Progenitor cell of endocrine pancreas (in vitro differentiated cells): ENCODE data around the gene KIAA0232. TPM values are rescaled to one million over a fixed set of nuclear protein-coding genes. Genes with fewer than 3 reads are reported as not detected.
"Not testable (repeated sequence)": the region's sequence is repeated elsewhere in the genome, so short reads cannot be mapped to it uniquely, and the experiment has no call there.

Experiments
- DNase-seq: peaks from one replicate; pipeline ENCODE4 v3.0.0; 2021; ENCODE audit warnings: low spot score; ENCODE audit not compliant: unreplicated experiment
- H3K27ac Mint-ChIP-seq: 2 replicates; pipeline ENCODE4 v1.8.0; 2021; ENCODE audit warnings: mild to moderate bottlenecking, moderate library complexity, mixed read lengths
- H3K27me3 Mint-ChIP-seq: 2 replicates; pipeline ENCODE4 v1.8.0; 2021; ENCODE audit warnings: mixed read lengths
- H3K36me3 Mint-ChIP-seq: 2 replicates; pipeline ENCODE4 v1.8.0; 2022; ENCODE audit warnings: mixed read lengths; ENCODE audit not compliant: insufficient read depth
- H3K4me1 Mint-ChIP-seq: 2 replicates; pipeline ENCODE4 v1.8.0; 2021; ENCODE audit warnings: low read depth, mixed read lengths
- H3K4me3 Mint-ChIP-seq: 2 replicates; pipeline ENCODE4 v1.8.0; 2021; ENCODE audit warnings: low read depth, mild to moderate bottlenecking, moderate library complexity, mixed read lengths
- H3K9me3 Mint-ChIP-seq: 2 replicates; pipeline ENCODE4 v1.8.0; 2021; ENCODE audit warnings: low read depth, mixed read lengths
- CTCF ChIP-seq: fragments of 200-600 bp; sonication (generic); IDR thresholded peaks from one replicate; pipeline ENCODE4 v1.5.0; 2021; ENCODE audit warnings: antibody characterized with exemption, mild to moderate bottlenecking; ENCODE audit not compliant: unreplicated experiment
- total RNA-seq: library from RNA; stranded (reverse); gene quantifications from 2 replicates; pipeline ENCODE4 v1.2.1, GENCODE V29; 2021

The KIAA0232 gene
- total RNA-seq, 1 donor from 2014 or later = 52.8 TPM

GRCh38 chr4:6826781-6827508 is 44.4 kb downstream of the KIAA0232 start:
- TF ChIP-seq CTCF = no peak
- DNase-seq = no peak
- Mint-ChIP-seq H3K36me3 (peaks cover 20% of the 10 kb centered on the region), H3K9me3 (no peaks in the 10 kb centered on the region), H3K4me1 (no peaks in the 10 kb centered on the region), H3K4me3 (no peak overlapping the region), H3K27ac (no peak overlapping the region), H3K27me3 (no peaks in the 10 kb centered on the region)

- no peak for DNase-seq
- Mint-ChIP-seq H3K27me3 (no peaks in the 10 kb centered on the region), H3K4me1 (no peaks in the 10 kb centered on the region)
These were observed 46.6 kb downstream of the KIAA0232 start for GRCh38 chr4:6829086-6829485.

GRCh38 chr4:6834867-6835266 is 52.3 kb downstream of the KIAA0232 start:
- Mint-ChIP-seq H3K27me3 (no peaks in the 10 kb centered on the region), H3K9me3 (no peaks in the 10 kb centered on the region), H3K36me3 (peaks cover 39% of the 10 kb centered on the region), H3K4me1 (peaks cover 10% of the 10 kb centered on the region), H3K27ac (peak overlapping the region; percentile 20), H3K4me3 (no peak overlapping the region)
- no peak for DNase-seq
- TF ChIP-seq CTCF = no peak

More at GRCh38 chr4:6829086-6829485, 46.6 kb downstream of the KIAA0232 start:
- TF ChIP-seq CTCF = no peak
- Mint-ChIP-seq H3K36me3 (peaks cover 25% of the 10 kb centered on the region), H3K27ac (peak overlapping the region; percentile 11), H3K9me3 (no peaks in the 10 kb centered on the region), H3K4me3 (no peak overlapping the region)

GRCh38 chr4:6835616-6836015 is 53.1 kb downstream of the KIAA0232 start:
- H3K27me3 Mint-ChIP-seq, H3K4me3 Mint-ChIP-seq, H3K9me3 Mint-ChIP-seq, DNase-seq, H3K27ac Mint-ChIP-seq: not testable (repeated sequence)
- Mint-ChIP-seq H3K36me3 (peaks cover 38% of the 10 kb centered on the region), H3K4me1 (peaks cover 18% of the 10 kb centered on the region)

- not testable (repeated sequence) for H3K27ac Mint-ChIP-seq, DNase-seq, H3K27me3 Mint-ChIP-seq, H3K9me3 Mint-ChIP-seq, H3K4me3 Mint-ChIP-seq
- peaks cover 35% of the 10 kb centered on the region for H3K36me3 Mint-ChIP-seq
- H3K4me1 Mint-ChIP-seq = peaks cover 18% of the 10 kb centered on the region
These were observed 54.6 kb downstream of the KIAA0232 start for GRCh38 chr4:6837106-6837505.

- peaks cover 18% of the 10 kb centered on the region for H3K4me1 Mint-ChIP-seq
- H3K27ac Mint-ChIP-seq = peak overlapping the region; percentile 77
- no peaks in the 10 kb centered on the region for H3K9me3 Mint-ChIP-seq
- H3K27me3 Mint-ChIP-seq = no peaks in the 10 kb centered on the region
- no peak overlapping the region for H3K4me3 Mint-ChIP-seq
- no peak for TF ChIP-seq CTCF
- peaks cover 37% of the 10 kb centered on the region for H3K36me3 Mint-ChIP-seq
- no peak for DNase-seq
These were observed 57.1 kb downstream of the KIAA0232 start for GRCh38 chr4:6839579-6839978.
